ENCODE measurements around the gene RARRES2. TPM values are rescaled to one million over a fixed set of nuclear protein-coding genes. Genes with fewer than 3 reads are reported as not detected.

The RARRES2 gene
- polyA plus RNA-seq, 1 donor (not counting 4 experiments of a cell fraction or from before 2014, with no cell fraction given) = not detected

GRCh38 chr7:150376560-150376959 is 35.1 kb upstream of the RARRES2 start:
- Histone ChIP-seq H3K9me1 (ENCODE audit: control insufficient read depth, extremely low read depth, insufficient read depth, low read length) (no peaks in the 10 kb centered on the region), H3K4me2 (ENCODE audit: control insufficient read depth, extremely low read depth, insufficient read depth, low read depth, low read length) (no peak overlapping the region), H3K79me2 (ENCODE audit: control insufficient read depth, insufficient read depth, low read length) (no peaks in the 10 kb centered on the region), H3K27me3 (ENCODE audit: control insufficient read depth, extremely low read depth, insufficient read depth, low read length) (no peaks in the 10 kb centered on the region), H4K20me1 (ENCODE audit: control insufficient read depth, extremely low read depth, insufficient read depth, low read length) (peaks cover 3% of the 10 kb centered on the region), H3K9me3 (ENCODE audit: control insufficient read depth, low read depth, low read length) (no peaks in the 10 kb centered on the region), H3K36me3 (ENCODE audit: control insufficient read depth in 2 of 2, extremely low read depth in 1 of 2, insufficient read depth in 2 of 2, low read length in 2 of 2) (peaks cover 0 to 1% of the 10 kb centered on the region in 2 experiments), H2AFZ (ENCODE audit: control insufficient read depth, low read length) (no peak overlapping the region), H3K9ac (ENCODE audit: control insufficient read depth, extremely low read depth, insufficient read depth, low read length) (no peak overlapping the region), H3K4me3 (ENCODE audit: control insufficient read depth in 2 of 3, extremely low read depth in 1 of 3, insufficient read depth in 2 of 3, low read depth in 1 of 3, low read length in 3 of 3) (no peak overlapping the region), H3K4me1 (ENCODE audit: control insufficient read depth, extremely low read depth, insufficient read depth, low read length) (peaks cover 26% of the 10 kb centered on the region), H3K27ac (ENCODE audit: control insufficient read depth, insufficient read depth, low read length) (no peak overlapping the region)
- DNase-seq (ENCODE audit: low read depth, low spot score) (no peak), FAIRE-seq (no peak)
- TF ChIP-seq EZH2 (IDR thresholded peaks at IDR 0.05; ENCODE audit: low read length) (no peak), CTCF (optimal IDR thresholded peaks at IDR 0.05 in 1 of 3, IDR thresholded peaks at IDR 0.05 in 1 of 3, conservative IDR thresholded peaks at IDR 0.05 in 1 of 3; ENCODE audit: extremely low read depth in 1 of 3, insufficient read depth in 2 of 3, low read length in 3 of 3) (no peak)
- dilution Hi-C loops (cut with MboI; ENCODE audit: extremely low pct_ligation_motif_present, low sequenced_read_pairs) = no loop called here

- DNase-seq (ENCODE audit: low read depth, low spot score) = no peak
- no peak for FAIRE-seq
Measured at GRCh38 chr7:150375662-150376521, 34.5 kb upstream of the RARRES2 start.

More at GRCh38 chr7:150375662-150376521, 34.5 kb upstream of the RARRES2 start:
- Histone ChIP-seq H3K9me1 (ENCODE audit: control insufficient read depth, extremely low read depth, insufficient read depth, low read length) (no peaks in the 10 kb centered on the region), H3K4me2 (ENCODE audit: control insufficient read depth, extremely low read depth, insufficient read depth, low read depth, low read length) (no peak overlapping the region), H3K36me3 (ENCODE audit: control insufficient read depth in 2 of 2, extremely low read depth in 1 of 2, insufficient read depth in 2 of 2, low read length in 2 of 2) (peaks cover under 1 to 1% of the 10 kb centered on the region in 2 experiments), H3K27me3 (ENCODE audit: control insufficient read depth, extremely low read depth, insufficient read depth, low read length) (no peaks in the 10 kb centered on the region), H3K9me3 (ENCODE audit: control insufficient read depth, low read depth, low read length) (no peaks in the 10 kb centered on the region), H3K27ac (ENCODE audit: control insufficient read depth, insufficient read depth, low read length) (no peak overlapping the region), H4K20me1 (ENCODE audit: control insufficient read depth, extremely low read depth, insufficient read depth, low read length) (peaks cover 3% of the 10 kb centered on the region), H3K4me1 (ENCODE audit: control insufficient read depth, extremely low read depth, insufficient read depth, low read length) (peaks cover 24% of the 10 kb centered on the region), H3K9ac (ENCODE audit: control insufficient read depth, extremely low read depth, insufficient read depth, low read length) (no peak overlapping the region), H2AFZ (ENCODE audit: control insufficient read depth, low read length) (no peak overlapping the region), H3K79me2 (ENCODE audit: control insufficient read depth, insufficient read depth, low read length) (no peaks in the 10 kb centered on the region), H3K4me3 (ENCODE audit: control insufficient read depth in 2 of 3, extremely low read depth in 1 of 3, insufficient read depth in 2 of 3, low read depth in 1 of 3, low read length in 3 of 3) (no peak overlapping the region)
- TF ChIP-seq EZH2 (IDR thresholded peaks at IDR 0.05; ENCODE audit: low read length) (no peak), CTCF (optimal IDR thresholded peaks at IDR 0.05 in 1 of 3, IDR thresholded peaks at IDR 0.05 in 1 of 3, conservative IDR thresholded peaks at IDR 0.05 in 1 of 3; ENCODE audit: extremely low read depth in 1 of 3, insufficient read depth in 2 of 3, low read length in 3 of 3) (no peak)
- dilution Hi-C loops (cut with MboI; ENCODE audit: extremely low pct_ligation_motif_present, low sequenced_read_pairs) = no loop called here
